Natural killer cell (primary cell): ENCODE data around the gene EFHB. TPM values are rescaled to one million over a fixed set of nuclear protein-coding genes. Genes with fewer than 3 reads are reported as not detected.
"Not testable (repeated sequence)": the region's sequence is repeated elsewhere in the genome, so short reads cannot be mapped to it uniquely, and the experiment has no call there.

Source experiments
- ATAC-seq, 3 donors: fragments of 150-1000 bp in 2 of 3; fragments of 200-7000 bp in 1 of 3; cut with Tn5 transposase; 1 replicate in 1 of 3; 2 replicates in 2 of 3; pipeline ENCODE4 v1.10.0; 2021; ENCODE audit warnings: mild to moderate bottlenecking in 2 of 3, moderate library complexity in 2 of 3
- DNase-seq, 2 donors: peaks; one replicate each; pipeline versions ENCODE4 v3.0.0 to v3.0.0-alpha.2; 2013 to 2021; ENCODE audit warnings: mixed read lengths in 1 of 2
- H3K27ac ChIP-seq: one replicate; pipeline ENCODE4 v1.5.1; 2013; ENCODE audit warnings: mild to moderate bottlenecking, low read length
- H3K27me3 ChIP-seq: one replicate; pipeline ENCODE4 v1.6.1; 2013; ENCODE audit warnings: low read length; ENCODE audit not compliant: control insufficient read depth, insufficient read depth
- H3K36me3 ChIP-seq: one replicate; pipeline ENCODE4 v1.6.1; 2013; ENCODE audit warnings: low read length; ENCODE audit not compliant: control insufficient read depth, insufficient read depth
- H3K4me1 ChIP-seq: one replicate; pipeline ENCODE4 v1.6.1; 2013; ENCODE audit warnings: low read length; ENCODE audit not compliant: control insufficient read depth, insufficient read depth
- H3K4me3 ChIP-seq: one replicate; pipeline ENCODE4 v1.5.1; 2013; ENCODE audit warnings: low read length
- H3K9me3 ChIP-seq: one replicate; pipeline ENCODE4 v1.6.1; 2013; ENCODE audit warnings: low read length; ENCODE audit not compliant: control insufficient read depth, insufficient read depth
- H3K27ac Mint-ChIP-seq, 2 donors: one replicate each; pipeline ENCODE4 v1.8.0; 2022; ENCODE audit warnings: mild to moderate bottlenecking in 2 of 2, mixed read lengths in 2 of 2, moderate library complexity in 1 of 2
- H3K27me3 Mint-ChIP-seq, 2 donors: one replicate each; pipeline ENCODE4 v1.8.0; 2022; ENCODE audit warnings: low read depth in 2 of 2, mixed read lengths in 2 of 2
- H3K36me3 Mint-ChIP-seq: one replicate; pipeline ENCODE4 v1.8.0; 2022; ENCODE audit warnings: mixed read lengths
- H3K4me1 Mint-ChIP-seq, 2 donors: one replicate each; pipeline ENCODE4 v1.8.0; 2022; ENCODE audit warnings: mixed read lengths in 2 of 2
- H3K4me3 Mint-ChIP-seq: one replicate; pipeline ENCODE4 v1.8.0; 2022; ENCODE audit warnings: mild to moderate bottlenecking, moderate library complexity, mixed read lengths
- H3K9me3 Mint-ChIP-seq, 2 donors: one replicate each; pipeline ENCODE4 v1.8.0; 2022; ENCODE audit warnings: mixed read lengths in 2 of 2
- WGBS: methylation state at CpG from one replicate; pipeline ENCODE4 v1.1.7; 2013; ENCODE audit warnings: missing lambda C conversion rate; ENCODE audit not compliant: insufficient coverage; 5-methylcytosine and 5-hydroxymethylcytosine counted together
- intact Hi-C: fragments of 100-400 bp; cut with micrococcal nuclease; formaldehyde crosslinking; loops from one replicate; pipeline ENCODE4 v1.14.2; 2022
- total RNA-seq, 4 donors: library from RNA; stranded (reverse); fragments of 120-200 nt in 1 of 4; gene quantifications; one replicate each; pipeline versions ENCODE4 v1.2.3 to v1.2.4, GENCODE V29; 2013 to 2022
- TF ChIP-seq, protein P1 (sequence below): fragments of 200-600 bp; IDR thresholded peaks from one replicate; pipeline ENCODE4 v1.8.0; 2022; ENCODE audit warnings: antibody characterized with exemption

The EFHB gene
- total RNA-seq, 3 donors from 2014 or later (not counting 1 experiment from before 2014, with no cell fraction given) = 0.68 to 4.9 TPM; not detected in 1

DNA sequence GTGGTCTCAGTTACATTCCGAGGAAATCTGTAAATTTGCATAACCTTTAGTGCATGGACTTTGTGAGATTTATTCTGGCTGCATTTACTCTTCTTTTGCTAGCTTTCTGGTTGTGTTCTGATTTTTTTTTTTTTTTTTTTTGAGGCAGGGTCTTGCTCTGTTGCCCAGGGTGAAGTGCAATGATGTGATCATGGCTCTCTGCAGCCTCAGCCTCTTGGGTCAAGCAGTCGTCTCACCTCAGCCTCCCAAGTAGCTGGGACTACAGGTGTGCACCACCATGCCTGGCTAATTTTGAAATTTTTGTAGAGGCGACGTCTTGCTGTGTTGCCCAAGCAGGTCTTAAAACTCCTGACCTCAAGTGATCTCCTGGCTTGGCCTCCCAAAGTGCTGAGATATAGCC is 25.5 kb upstream of the EFHB start:
- H3K4me1 ChIP-seq = peaks cover 3% of the 10 kb centered on the region
- Mint-ChIP-seq H3K27me3 (no peaks in the 10 kb centered on the region), H3K4me1 (peaks cover 68 to 69% of the 10 kb centered on the region in 2 donors)

DNA sequence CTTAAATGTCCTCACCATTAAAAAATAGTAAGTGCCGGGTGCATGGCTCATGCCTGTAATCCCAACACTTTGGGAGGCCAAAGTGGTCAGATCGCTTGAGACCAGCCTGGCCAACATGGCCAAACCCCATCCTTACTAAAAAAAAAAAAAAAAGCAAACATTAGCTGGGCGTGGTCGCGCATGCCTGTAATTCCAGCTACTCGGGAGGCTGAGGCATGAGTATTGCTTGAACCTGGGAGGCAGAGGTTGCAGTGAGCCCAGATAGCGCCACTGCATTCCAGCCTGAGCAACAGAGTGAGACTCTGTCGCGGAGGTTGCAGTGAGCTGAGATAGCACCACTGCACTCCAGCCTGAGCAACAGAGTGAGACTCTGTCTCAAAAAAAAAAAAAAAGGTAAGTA is 23.3 kb upstream of the EFHB start:
- H3K4me1 ChIP-seq, H3K9me3 Mint-ChIP-seq, H3K36me3 Mint-ChIP-seq, H3K27ac Mint-ChIP-seq, H3K27me3 Mint-ChIP-seq, H3K27ac ChIP-seq, H3K9me3 ChIP-seq, H3K4me3 Mint-ChIP-seq, ATAC-seq, intact Hi-C loops, DNase-seq, H3K4me3 ChIP-seq, H3K27me3 ChIP-seq: not testable (repeated sequence)
- peaks cover 33% of the 10 kb centered on the region for H3K36me3 ChIP-seq
- H3K4me1 Mint-ChIP-seq = peaks cover 51 to 55% of the 10 kb centered on the region in 2 donors
- 98% methylated on average over 9 of the region's 9 CpGs for WGBS

More for the DNA sequence above, 25.5 kb upstream of the EFHB start:
- peak overlapping the region in 1 of 2 donors; percentile 40 for H3K27ac Mint-ChIP-seq
- TF ChIP-seq, protein P1, sequence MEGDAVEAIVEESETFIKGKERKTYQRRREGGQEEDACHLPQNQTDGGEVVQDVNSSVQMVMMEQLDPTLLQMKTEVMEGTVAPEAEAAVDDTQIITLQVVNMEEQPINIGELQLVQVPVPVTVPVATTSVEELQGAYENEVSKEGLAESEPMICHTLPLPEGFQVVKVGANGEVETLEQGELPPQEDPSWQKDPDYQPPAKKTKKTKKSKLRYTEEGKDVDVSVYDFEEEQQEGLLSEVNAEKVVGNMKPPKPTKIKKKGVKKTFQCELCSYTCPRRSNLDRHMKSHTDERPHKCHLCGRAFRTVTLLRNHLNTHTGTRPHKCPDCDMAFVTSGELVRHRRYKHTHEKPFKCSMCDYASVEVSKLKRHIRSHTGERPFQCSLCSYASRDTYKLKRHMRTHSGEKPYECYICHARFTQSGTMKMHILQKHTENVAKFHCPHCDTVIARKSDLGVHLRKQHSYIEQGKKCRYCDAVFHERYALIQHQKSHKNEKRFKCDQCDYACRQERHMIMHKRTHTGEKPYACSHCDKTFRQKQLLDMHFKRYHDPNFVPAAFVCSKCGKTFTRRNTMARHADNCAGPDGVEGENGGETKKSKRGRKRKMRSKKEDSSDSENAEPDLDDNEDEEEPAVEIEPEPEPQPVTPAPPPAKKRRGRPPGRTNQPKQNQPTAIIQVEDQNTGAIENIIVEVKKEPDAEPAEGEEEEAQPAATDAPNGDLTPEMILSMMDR = no peak
- no peaks in the 10 kb centered on the region for H3K9me3 Mint-ChIP-seq
- 98% methylated on average over 2 of the region's 4 CpGs for WGBS
- no peak for ATAC-seq
- peaks cover 6% of the 10 kb centered on the region for H3K36me3 Mint-ChIP-seq
- Histone ChIP-seq H3K27ac (no peak overlapping the region), H3K36me3 (peaks cover 23% of the 10 kb centered on the region), H3K27me3 (no peaks in the 10 kb centered on the region), H3K9me3 (no peaks in the 10 kb centered on the region), H3K4me3 (no peak overlapping the region)
- intact Hi-C loops = no loop called here
- no peak for DNase-seq
- H3K4me3 Mint-ChIP-seq = no peak overlapping the region

DNA sequence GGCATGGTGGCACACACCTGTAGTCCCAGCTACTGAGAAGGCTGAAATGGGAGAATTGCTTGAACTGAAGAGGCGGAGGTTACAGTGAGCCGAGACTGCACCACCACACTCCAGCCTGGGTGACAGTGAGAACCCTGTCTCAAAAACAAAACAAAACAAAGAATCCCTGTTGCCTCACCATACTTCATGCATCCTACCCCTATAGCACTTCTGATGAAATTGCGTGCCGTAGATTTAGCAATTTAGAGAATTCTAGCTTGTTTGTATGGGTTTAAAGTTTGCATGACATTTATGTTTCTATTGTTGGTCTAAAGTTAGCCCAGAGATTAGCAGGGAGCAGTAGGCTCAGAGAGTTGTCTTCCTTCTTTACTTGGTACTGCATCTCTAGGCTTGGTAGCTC is 20.7 kb upstream of the EFHB start:
- H3K27ac ChIP-seq = no peak overlapping the region
- H3K9me3 Mint-ChIP-seq = no peaks in the 10 kb centered on the region
- no peaks in the 10 kb centered on the region for H3K27me3 ChIP-seq
- intact Hi-C loops = no loop called here
- WGBS = 100% methylated on average over 4 of the region's 4 CpGs
- peaks cover 38 to 46% of the 10 kb centered on the region in 2 donors for H3K4me1 Mint-ChIP-seq
- peaks cover 7% of the 10 kb centered on the region for H3K36me3 Mint-ChIP-seq
- ATAC-seq = no peak
- TF ChIP-seq, protein P1 = no peak
- no peak overlapping the region for H3K4me3 ChIP-seq
- no peak for DNase-seq
- peak overlapping the region; percentile 13 to 46 for H3K27ac Mint-ChIP-seq
- no peak overlapping the region for H3K4me3 Mint-ChIP-seq
- H3K4me1 ChIP-seq = peaks cover 9% of the 10 kb centered on the region
- H3K36me3 ChIP-seq = peaks cover 42% of the 10 kb centered on the region
- no peaks in the 10 kb centered on the region for H3K9me3 ChIP-seq
- H3K27me3 Mint-ChIP-seq = no peaks in the 10 kb centered on the region

DNA sequence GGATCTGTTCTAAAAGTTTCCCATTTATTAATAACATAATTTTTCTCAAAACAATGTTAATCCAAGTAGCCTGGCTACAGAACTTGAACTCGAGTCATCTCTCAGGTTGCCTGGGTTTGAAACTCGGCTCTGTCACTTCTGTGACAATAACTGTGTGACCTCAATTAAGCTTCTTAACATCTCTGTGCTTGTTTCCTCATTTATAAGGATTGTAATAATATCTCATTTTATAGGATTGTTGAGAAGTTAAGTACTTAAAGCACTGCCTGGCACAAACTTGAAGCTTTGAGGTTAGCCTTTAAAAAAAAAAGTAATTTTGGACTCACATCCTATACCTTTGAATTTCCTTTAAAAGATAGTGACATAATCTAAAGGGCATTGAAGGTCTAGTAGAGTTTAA is 16.3 kb upstream of the EFHB start:
- intact Hi-C loops = no loop called here
- H3K27ac Mint-ChIP-seq = peak overlapping the region in 1 of 2 donors; percentile 96
- WGBS = 89% methylated on average over 2 of the region's 2 CpGs
- no peak for ATAC-seq
- peaks cover 22% of the 10 kb centered on the region for H3K4me1 ChIP-seq
- peaks cover 28% of the 10 kb centered on the region for H3K36me3 ChIP-seq
- H3K27me3 Mint-ChIP-seq = no peaks in the 10 kb centered on the region
- H3K27me3 ChIP-seq = no peaks in the 10 kb centered on the region
- no peak overlapping the region for H3K4me3 Mint-ChIP-seq
- no peak overlapping the region for H3K27ac ChIP-seq
- no peaks in the 10 kb centered on the region for H3K9me3 Mint-ChIP-seq
- TF ChIP-seq, protein P1 = no peak
- DNase-seq = no peak
- peaks cover 45 to 61% of the 10 kb centered on the region in 2 donors for H3K4me1 Mint-ChIP-seq
- H3K36me3 Mint-ChIP-seq = peaks cover 7% of the 10 kb centered on the region
- H3K4me3 ChIP-seq = no peak overlapping the region
- H3K9me3 ChIP-seq = no peaks in the 10 kb centered on the region
